ENCODE results near the gene LEF1.

DNA sequence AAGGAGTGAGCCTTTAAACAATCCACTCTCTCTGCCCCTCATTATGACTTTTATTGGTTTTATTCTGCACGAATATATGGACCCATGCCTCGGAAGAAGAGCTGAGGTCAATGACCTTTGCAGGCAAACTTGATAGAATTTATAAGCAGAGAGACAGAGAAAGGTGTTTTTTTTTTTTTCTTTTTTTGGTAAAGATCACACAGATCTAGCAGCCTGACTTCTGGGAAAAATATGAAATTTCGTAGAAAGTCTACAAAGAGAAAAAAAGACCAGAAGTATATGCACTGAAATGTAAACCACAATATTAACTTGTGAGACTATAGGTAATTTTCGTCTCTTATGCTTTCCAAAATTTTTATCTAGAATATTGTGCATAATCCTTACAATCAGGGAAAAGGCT is 61.6 kb downstream of the LEF1 start:
- TF ChIP-seq, protein P1, sequence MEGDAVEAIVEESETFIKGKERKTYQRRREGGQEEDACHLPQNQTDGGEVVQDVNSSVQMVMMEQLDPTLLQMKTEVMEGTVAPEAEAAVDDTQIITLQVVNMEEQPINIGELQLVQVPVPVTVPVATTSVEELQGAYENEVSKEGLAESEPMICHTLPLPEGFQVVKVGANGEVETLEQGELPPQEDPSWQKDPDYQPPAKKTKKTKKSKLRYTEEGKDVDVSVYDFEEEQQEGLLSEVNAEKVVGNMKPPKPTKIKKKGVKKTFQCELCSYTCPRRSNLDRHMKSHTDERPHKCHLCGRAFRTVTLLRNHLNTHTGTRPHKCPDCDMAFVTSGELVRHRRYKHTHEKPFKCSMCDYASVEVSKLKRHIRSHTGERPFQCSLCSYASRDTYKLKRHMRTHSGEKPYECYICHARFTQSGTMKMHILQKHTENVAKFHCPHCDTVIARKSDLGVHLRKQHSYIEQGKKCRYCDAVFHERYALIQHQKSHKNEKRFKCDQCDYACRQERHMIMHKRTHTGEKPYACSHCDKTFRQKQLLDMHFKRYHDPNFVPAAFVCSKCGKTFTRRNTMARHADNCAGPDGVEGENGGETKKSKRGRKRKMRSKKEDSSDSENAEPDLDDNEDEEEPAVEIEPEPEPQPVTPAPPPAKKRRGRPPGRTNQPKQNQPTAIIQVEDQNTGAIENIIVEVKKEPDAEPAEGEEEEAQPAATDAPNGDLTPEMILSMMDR (IDR thresholded peaks at IDR 0.05), result no peak
- no peak for TF ChIP-seq POLR2A (IDR thresholded peaks at IDR 0.05)
